ENCODE measurements around the gene UXS1.
A peak's percentile ranks its signal among the peaks of the same experiment; 100 is the strongest.
"Not testable (repeated sequence)": the region's sequence is repeated elsewhere in the genome, so short reads cannot be mapped to it uniquely, and the experiment has no call there.

Gene UXS1

DNA sequence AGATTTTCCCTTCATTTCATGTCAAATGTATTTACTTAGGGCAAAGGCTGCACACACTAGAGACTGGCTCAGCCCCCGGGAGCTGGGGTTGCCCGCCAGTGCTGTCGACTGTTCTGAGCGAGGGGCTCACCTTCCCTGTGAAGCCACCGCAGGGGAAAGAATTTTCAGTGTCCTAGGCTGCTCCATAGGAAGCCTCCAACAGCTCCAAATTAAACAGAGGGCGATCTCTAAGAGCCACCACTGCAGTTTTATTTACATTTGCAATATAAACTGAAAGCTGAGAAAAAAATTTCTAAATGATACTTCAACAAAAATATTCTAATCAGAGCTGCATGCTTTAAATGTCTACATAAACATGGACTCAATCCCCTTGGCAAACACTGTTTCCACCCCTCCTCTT is 54.0 kb downstream of the UXS1 start:
- Histone ChIP-seq H3K9ac (ENCODE audit: low read length) (no peak overlapping the region), H3K4me1 (ENCODE audit: insufficient read depth, low read length) (peaks cover 14% of the 10 kb centered on the region), H3K27ac (ENCODE audit: low read depth, low read length) (no peak overlapping the region), H3K9me3 (ENCODE audit: low read length) (no peaks in the 10 kb centered on the region), H3K27me3 (ENCODE audit: control insufficient read depth in 1 of 2, insufficient read depth in 2 of 2, low read length in 2 of 2) (no peaks in the 10 kb centered on the region), H3K36me3 (ENCODE audit: insufficient read depth, low read length) (no peaks in the 10 kb centered on the region), H3K4me3 (ENCODE audit: low read depth in 1 of 2, low read length in 2 of 2) (no peak overlapping the region)

DNA sequence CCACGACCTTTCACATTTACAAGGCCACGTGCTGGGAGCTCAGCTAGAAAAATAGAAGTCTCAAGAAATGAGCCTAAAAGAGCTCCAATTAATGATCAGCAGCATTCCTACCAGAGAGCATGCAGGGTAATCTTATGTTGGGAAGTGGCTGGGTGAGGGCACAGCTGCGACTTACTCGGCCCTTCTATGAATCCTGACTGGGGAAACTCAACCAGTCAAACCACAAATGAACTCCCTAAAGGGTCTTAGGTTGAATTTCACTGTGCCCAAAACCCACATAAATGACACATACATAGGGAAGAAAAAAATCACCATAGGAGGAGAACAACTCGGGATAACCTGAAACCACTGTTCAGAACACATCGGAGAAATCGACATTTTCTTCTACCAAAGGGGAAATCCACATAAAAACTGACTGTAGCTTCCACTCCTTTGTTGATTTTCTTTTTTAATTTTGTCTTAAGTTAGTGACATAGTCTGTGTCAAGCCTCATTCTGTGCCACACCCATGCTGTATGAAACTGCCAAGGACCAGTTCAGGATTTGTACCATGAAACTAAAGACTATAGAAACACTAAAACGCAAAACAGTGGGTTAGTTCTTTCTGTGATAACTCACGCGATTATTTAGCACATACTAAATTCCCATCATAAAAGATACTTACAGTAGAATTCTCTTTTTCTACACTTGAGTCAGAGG is 54.7 kb downstream of the UXS1 start:
- Histone ChIP-seq H3K27ac (ENCODE audit: low read depth, low read length) (peak overlapping the region; percentile 73), H3K4me3 (ENCODE audit: low read depth in 1 of 2, low read length in 2 of 2) (no peak overlapping the region), H3K9me3 (ENCODE audit: low read length) (no peaks in the 10 kb centered on the region), H3K27me3 (ENCODE audit: control insufficient read depth in 1 of 2, insufficient read depth in 2 of 2, low read length in 2 of 2) (no peaks in the 10 kb centered on the region), H3K36me3 (ENCODE audit: insufficient read depth, low read length) (no peaks in the 10 kb centered on the region), H3K9ac (ENCODE audit: low read length) (no peak overlapping the region), H3K4me1 (ENCODE audit: insufficient read depth, low read length) (peaks cover 14% of the 10 kb centered on the region)

DNA sequence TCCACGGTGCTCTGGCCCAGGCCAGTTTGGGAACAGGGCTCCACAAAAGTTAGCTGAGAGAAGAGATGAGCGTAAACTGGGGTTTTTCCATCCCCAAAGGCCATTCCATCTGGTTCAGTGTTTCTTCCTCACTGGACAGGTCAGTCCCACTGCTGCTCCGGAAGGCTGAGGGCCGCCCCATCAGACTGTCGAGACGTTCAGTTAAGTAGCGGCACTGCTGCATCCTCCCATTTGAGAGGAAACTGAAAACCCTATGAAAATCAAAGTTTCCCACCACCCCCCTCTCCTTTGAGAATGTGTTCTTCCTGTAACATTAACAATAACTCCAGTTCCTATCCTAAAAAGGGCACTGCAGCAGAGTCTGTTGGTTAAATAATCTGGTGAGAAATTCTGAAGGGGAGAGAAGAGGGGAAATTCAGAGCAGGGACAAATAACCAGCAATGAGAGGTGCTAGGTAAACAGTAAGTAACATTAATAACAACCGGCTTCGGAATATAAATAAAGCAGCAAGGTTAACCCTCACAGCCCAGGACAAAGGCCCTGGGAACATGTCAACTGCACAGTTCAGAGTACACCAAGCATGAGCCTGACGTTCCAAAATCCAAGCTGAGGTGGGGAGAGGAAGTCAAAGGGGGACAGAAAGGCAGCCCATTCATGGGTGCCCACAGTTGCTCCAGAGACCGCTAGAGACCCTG is 55.4 kb downstream of the UXS1 start:
- H3K27me3 ChIP-seq (ENCODE audit: control insufficient read depth in 1 of 2, insufficient read depth in 2 of 2, low read length in 2 of 2), result no peaks in the 10 kb centered on the region
- no peak overlapping the region for H3K9ac ChIP-seq (ENCODE audit: low read length)
- H3K4me3 ChIP-seq (ENCODE audit: low read depth in 1 of 2, low read length in 2 of 2), result no peak overlapping the region
- H3K4me1 ChIP-seq (ENCODE audit: insufficient read depth, low read length), result peaks cover 14% of the 10 kb centered on the region
- no peaks in the 10 kb centered on the region for H3K36me3 ChIP-seq (ENCODE audit: insufficient read depth, low read length)
- H3K27ac ChIP-seq (ENCODE audit: low read depth, low read length), result peak overlapping the region; percentile 73
- no peaks in the 10 kb centered on the region for H3K9me3 ChIP-seq (ENCODE audit: low read length)

DNA sequence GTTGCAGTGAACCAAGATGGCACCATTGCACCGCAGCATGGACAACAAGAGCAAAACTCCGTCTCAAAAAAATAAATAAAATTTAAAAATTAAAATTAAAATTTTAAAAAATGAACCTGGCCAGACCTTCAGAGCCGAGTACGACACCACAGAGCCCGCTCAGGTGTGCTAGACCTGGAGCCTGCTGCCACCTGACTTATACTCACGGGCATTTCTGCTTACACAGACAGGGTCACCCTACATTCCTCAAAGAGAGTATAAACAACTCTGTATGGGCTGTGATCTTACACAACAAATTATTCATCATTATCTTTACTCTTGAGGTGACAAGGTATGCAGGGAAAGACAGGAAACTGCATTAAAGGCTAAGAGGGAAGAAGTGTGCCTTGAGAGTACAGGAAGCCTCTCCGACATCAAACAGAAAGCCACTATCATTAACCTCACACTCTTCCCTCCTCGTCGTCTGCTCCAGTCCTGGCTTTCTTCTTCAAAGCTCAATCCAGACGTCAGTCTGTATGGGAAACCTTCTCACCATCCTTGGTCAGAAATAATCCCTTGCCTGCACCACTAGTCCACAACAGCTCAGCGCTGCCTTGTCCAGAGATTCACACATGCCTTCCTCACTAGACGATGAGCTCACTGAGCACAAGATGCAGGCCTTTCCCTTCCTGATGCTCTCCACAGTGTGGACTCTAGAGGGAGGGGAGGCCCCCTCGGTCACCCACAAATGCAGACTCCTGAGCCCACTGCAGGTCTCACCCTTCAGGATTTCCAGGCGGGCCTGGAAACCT is 56.2 kb downstream of the UXS1 start:
- peak overlapping the region in 1 of 2 donors; percentile 27 for H3K4me3 ChIP-seq (ENCODE audit: low read depth in 1 of 2, low read length in 2 of 2)
- no peak overlapping the region for H3K9ac ChIP-seq (ENCODE audit: low read length)
- no peaks in the 10 kb centered on the region for H3K36me3 ChIP-seq (ENCODE audit: insufficient read depth, low read length)
- peak overlapping the region; percentile 73 for H3K27ac ChIP-seq (ENCODE audit: low read depth, low read length)
- no peaks in the 10 kb centered on the region for H3K9me3 ChIP-seq (ENCODE audit: low read length)
- H3K27me3 ChIP-seq (ENCODE audit: control insufficient read depth in 1 of 2, insufficient read depth in 2 of 2, low read length in 2 of 2), result no peaks in the 10 kb centered on the region
- H3K4me1 ChIP-seq (ENCODE audit: insufficient read depth, low read length), result peaks cover 14% of the 10 kb centered on the region

DNA sequence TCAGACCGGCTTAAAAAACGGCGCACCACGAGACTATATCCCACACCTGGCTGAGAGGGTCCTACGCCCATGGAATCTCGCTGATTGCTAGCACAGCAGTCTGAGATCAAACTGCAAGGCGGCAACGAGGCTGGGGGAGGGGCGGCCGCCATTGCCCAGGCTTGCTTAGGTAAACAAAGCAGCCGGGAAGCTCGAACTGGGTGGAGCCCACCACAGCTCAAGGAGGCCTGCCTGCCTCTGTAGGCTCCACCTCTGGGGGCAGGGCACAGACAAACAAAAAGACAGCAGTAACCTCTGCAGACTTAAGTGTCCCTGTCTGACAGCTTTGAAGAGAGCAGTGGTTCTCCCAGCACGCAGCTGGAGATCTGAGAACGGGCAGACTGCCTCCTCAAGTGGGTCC is 62.9 kb downstream of the UXS1 start:
- H3K27me3 ChIP-seq (ENCODE audit: control insufficient read depth in 1 of 2, insufficient read depth in 2 of 2, low read length in 2 of 2); H3K4me1 ChIP-seq (ENCODE audit: insufficient read depth, low read length); H3K27ac ChIP-seq (ENCODE audit: low read depth, low read length); H3K4me3 ChIP-seq (ENCODE audit: low read depth in 1 of 2, low read length in 2 of 2); H3K9ac ChIP-seq (ENCODE audit: low read length); H3K9me3 ChIP-seq (ENCODE audit: low read length); H3K36me3 ChIP-seq (ENCODE audit: insufficient read depth, low read length): not testable (repeated sequence)

DNA sequence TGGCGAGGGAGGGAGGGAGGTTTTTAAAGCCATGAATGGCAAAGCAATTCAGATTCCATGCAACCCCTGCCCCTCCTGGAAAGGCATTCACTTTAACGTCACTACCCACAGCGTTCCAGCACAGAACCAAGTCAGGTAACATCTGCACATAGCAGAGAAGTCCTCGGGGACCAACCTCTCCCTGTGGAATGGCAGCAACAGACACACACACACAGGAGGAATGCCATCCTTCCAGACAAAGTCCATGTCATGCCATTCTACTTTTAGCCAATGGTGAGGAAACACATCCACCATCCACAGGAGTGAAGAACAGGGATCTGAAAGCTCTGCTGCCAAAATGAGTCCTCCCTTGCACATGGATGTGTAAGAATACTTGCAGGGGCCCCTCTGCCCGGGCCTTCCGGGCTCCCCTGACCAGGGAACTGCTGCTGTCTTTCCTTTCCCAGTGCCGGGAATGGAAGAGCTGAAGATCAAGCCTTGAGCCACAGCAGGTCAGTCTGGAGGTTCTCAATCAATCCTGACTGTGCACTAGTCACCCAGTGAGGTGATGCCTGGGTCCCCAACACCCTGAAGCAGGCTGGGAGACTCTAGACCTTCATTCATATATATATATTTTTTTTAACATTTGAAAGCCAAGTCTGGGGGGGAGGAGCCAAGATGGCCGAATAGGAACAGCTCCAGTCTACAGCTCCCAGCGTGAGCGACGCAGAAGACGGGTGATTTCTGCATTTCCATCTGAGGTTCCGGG is 63.7 kb downstream of the UXS1 start:
- Histone ChIP-seq H3K36me3 (ENCODE audit: insufficient read depth, low read length) (peaks cover 1% of the 10 kb centered on the region), H3K4me3 (ENCODE audit: low read depth in 1 of 2, low read length in 2 of 2) (no peak overlapping the region), H3K27me3 (ENCODE audit: control insufficient read depth in 1 of 2, insufficient read depth in 2 of 2, low read length in 2 of 2) (no peaks in the 10 kb centered on the region), H3K4me1 (ENCODE audit: insufficient read depth, low read length) (no peaks in the 10 kb centered on the region), H3K9me3 (ENCODE audit: low read length) (no peaks in the 10 kb centered on the region), H3K9ac (ENCODE audit: low read length) (no peak overlapping the region), H3K27ac (ENCODE audit: low read depth, low read length) (no peak overlapping the region)

DNA sequence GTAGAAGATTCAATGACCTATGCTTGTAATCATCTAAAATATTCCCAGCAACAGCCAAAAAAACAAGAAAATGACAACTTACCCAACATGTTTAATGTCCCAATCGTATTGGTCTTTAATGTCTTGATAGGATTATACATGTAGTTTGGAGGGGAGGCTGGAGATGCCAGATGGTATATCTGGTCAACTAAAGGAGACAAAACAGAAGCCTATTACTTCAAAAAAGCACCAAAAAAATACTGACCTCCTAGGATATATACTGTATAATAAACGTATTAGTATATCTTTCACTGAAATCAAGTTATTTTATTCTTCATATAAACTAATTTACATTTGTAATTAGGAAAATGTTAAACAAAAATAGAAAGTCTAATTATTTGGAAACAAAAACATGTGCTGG is 64.5 kb downstream of the UXS1 start:
- Histone ChIP-seq H3K36me3 (ENCODE audit: insufficient read depth, low read length) (peaks cover 4% of the 10 kb centered on the region), H3K9ac (ENCODE audit: low read length) (no peak overlapping the region), H3K9me3 (ENCODE audit: low read length) (no peaks in the 10 kb centered on the region), H3K4me3 (ENCODE audit: low read depth in 1 of 2, low read length in 2 of 2) (no peak overlapping the region), H3K27me3 (ENCODE audit: control insufficient read depth in 1 of 2, insufficient read depth in 2 of 2, low read length in 2 of 2) (no peaks in the 10 kb centered on the region), H3K4me1 (ENCODE audit: insufficient read depth, low read length) (no peaks in the 10 kb centered on the region), H3K27ac (ENCODE audit: low read depth, low read length) (no peak overlapping the region)

DNA sequence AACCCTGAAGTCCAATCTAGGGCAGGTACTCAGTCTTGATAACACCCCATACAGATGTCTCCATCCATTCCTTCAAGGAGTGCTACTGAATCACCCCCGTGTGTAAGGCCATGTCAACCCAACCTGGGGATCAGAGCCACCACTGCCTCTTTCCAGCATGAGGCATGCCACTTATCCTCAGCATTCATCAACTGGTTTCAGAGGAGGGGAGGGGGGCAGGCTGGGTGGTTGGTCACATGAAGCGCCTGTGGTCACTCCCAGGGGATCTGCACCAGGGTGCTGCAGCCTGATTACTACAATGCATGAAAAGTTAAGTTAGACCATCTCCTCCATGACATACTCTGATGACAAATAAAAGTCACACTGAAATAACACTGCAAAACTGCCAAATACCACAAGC is 65.0 kb downstream of the UXS1 start:
- no peak overlapping the region for H3K27ac ChIP-seq (ENCODE audit: low read depth, low read length)
- no peak overlapping the region for H3K9ac ChIP-seq (ENCODE audit: low read length)
- H3K4me3 ChIP-seq (ENCODE audit: low read depth in 1 of 2, low read length in 2 of 2), result no peak overlapping the region
- no peaks in the 10 kb centered on the region for H3K27me3 ChIP-seq (ENCODE audit: control insufficient read depth in 1 of 2, insufficient read depth in 2 of 2, low read length in 2 of 2)
- no peaks in the 10 kb centered on the region for H3K9me3 ChIP-seq (ENCODE audit: low read length)
- peaks cover 4% of the 10 kb centered on the region for H3K36me3 ChIP-seq (ENCODE audit: insufficient read depth, low read length)
- no peaks in the 10 kb centered on the region for H3K4me1 ChIP-seq (ENCODE audit: insufficient read depth, low read length)

DNA sequence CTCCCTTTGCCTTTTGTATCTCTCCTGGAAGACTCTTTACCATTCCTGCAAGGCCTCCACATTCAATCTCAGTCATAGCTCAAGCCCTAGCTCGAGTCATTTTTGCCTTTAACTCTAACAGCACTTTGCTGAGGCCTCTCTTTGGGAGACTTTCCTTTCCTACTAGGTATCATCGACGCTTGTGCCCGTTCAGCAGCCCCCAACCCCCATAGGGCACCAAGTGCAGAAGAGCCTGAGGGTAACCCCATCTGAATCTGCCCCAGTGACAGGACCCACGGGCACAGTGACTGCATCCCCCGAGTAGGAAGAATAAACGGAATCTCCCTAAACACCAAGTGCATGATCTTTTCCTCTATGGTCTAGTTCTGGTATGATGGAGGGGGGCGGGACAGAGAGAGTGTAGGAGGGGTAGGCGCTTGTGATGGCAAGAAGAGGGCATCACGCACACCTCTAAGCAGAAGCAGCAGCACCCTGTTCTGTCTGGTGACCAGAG is 66.3 kb downstream of the UXS1 start:
- no peak overlapping the region for H3K4me3 ChIP-seq (ENCODE audit: low read depth in 1 of 2, low read length in 2 of 2)
- no peak overlapping the region for H3K27ac ChIP-seq (ENCODE audit: low read depth, low read length)
- H3K36me3 ChIP-seq (ENCODE audit: insufficient read depth, low read length), result peaks cover 4% of the 10 kb centered on the region
- no peaks in the 10 kb centered on the region for H3K9me3 ChIP-seq (ENCODE audit: low read length)
- peaks cover 3% of the 10 kb centered on the region for H3K4me1 ChIP-seq (ENCODE audit: insufficient read depth, low read length)
- H3K27me3 ChIP-seq (ENCODE audit: control insufficient read depth in 1 of 2, insufficient read depth in 2 of 2, low read length in 2 of 2), result no peaks in the 10 kb centered on the region
- H3K9ac ChIP-seq (ENCODE audit: low read length), result no peak overlapping the region

DNA sequence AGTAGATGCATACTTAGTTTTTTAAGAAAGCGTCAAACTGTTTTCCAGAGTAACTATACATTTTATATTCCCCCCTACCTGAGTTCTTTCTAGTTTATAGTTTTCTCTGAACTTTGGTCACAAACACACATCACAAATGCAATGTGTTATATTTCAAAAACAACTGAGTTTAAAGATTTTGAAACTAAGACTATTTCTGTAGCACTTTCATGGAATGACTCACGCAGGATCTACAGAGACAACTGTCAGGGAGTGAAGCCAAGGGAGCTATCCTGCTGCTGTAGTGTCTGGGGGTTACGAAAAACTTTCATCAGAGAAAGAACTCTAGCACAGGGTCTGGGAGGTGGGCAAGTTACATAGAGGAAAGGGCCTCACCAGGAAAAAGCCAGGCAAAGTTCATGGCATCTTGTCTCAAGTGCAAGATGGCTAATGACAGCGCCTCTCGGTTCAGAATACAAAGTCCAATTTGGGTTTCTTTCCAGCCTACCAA is 66.8 kb downstream of the UXS1 start:
- Histone ChIP-seq H3K27ac (ENCODE audit: low read depth, low read length) (no peak overlapping the region), H3K36me3 (ENCODE audit: insufficient read depth, low read length) (peaks cover 4% of the 10 kb centered on the region), H3K9ac (ENCODE audit: low read length) (no peak overlapping the region)

More for the DNA sequence above, 66.8 kb downstream of the UXS1 start:
- Histone ChIP-seq H3K27me3 (ENCODE audit: control insufficient read depth in 1 of 2, insufficient read depth in 2 of 2, low read length in 2 of 2) (no peaks in the 10 kb centered on the region), H3K4me3 (ENCODE audit: low read depth in 1 of 2, low read length in 2 of 2) (no peak overlapping the region), H3K4me1 (ENCODE audit: insufficient read depth, low read length) (peaks cover 3% of the 10 kb centered on the region), H3K9me3 (ENCODE audit: low read length) (no peaks in the 10 kb centered on the region)

All from muscle layer of colon (tissue), 2 donors.